Activated CD4-positive, alpha-beta T cell treated with anti-CD3 and anti-CD28 coated beads for 1 hour (primary cell): ENCODE results near the gene SPIN1.
A peak's percentile ranks its signal among the peaks of the same experiment; 100 is the strongest.
"Not testable (repeated sequence)": the region's sequence is repeated elsewhere in the genome, so short reads cannot be mapped to it uniquely, and the experiment has no call there.

ENCODE experiments used
- DNase-seq: peaks from one replicate; pipeline ENCODE4 v3.0.0-alpha.2; 2020

Gene SPIN1

DNA sequence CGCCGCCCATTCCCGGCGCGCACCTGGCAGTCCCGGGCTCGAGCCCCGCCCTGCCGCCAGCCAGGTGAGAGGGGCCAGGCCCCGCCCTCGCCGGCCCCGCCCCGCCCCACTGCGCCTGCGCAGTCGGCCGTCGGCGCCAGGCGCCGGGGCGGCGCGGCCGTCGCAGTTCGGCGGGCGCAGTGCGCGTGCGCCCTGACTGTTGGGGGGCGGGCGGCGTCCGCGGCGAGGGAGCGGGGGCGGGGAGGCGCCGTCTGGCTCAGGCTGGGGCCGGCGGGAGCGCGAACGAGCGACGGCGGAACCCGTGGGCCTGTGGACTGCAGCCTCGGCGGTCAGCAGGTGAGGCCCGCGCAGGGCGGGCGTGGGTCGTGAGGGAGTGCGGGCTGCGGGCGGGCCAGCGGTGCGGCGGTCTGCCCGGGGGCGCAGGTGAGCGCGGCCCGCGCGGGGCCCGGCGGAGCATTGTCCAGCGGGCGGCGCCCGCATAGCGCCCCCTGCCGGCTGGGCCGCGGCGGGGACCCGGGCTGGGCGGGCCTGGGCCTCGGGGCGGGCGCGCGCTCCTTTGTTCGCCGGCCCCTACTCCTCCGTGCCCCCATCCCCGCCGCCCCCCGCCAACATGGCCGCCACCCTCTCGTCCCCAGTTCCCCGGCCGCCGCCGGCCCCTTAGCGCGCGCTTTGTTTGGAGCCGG, at the start of gene SPIN1:
Gene SPIN1, plus strand, starts transcription at position 242 of the 683 bp plus-strand sequence. CDS start 38,096 bp downstream, outside the sequence.
- DNase-seq, result peak; percentile 80

DNA sequence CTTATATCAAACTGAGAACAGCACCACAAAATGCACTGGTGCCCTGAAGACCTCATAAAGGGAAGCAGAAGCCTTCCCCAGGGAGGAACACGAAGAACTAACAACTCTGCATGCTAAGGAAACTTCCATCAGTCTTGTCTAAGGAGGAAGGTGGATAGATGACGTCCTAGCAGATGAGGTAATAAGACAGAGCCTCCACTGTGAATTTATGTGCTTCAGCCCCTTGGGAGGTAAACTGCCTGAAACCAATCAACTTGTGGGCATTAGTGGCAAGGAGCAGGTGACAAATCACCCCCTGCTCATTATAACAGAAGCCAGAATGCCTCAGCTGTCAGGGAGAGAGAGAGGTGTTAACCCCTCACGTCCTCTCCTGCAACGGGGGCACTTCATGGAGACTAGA, 48.9 kb upstream of the SPIN1 start:
- DNase-seq, result no peak

DNA sequence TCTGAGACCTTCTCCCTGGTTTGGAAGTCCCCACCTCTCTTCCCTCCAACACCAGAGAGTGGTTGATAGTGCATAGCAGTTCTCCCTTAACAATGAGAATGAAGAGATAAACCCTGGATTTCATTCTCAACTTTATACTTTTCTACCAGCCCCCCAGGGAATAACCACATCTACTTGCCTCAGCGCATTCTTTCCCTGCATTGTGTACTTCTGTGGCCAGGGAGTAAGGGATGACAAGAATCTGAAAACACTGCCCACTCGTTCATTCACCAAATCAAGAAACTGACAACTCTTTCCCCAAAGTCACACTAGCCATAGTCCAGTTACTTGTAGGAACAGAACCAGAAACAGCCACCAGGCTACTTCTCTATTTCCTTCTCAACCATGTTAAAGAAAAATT, 46.0 kb upstream of the SPIN1 start:
- no peak for DNase-seq

DNA sequence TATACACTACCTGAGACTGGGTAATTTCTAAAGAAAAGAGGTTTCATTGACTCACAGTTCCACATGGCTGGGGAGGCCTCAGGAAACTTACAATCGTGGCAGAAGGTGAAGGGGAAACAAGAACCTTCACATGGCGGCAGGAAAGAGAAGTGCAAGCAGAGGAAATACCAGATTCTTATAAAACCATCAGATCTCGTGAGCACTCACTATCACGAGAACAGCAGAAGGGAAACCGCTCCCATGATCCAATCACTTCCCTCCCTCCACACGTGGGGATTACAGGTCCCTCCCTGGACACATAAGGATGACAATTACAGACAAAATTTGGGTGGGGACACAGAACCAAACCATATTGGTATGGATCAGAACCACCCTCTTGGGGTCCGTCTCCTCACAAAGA, 44.2 kb upstream of the SPIN1 start:
- DNase-seq, result no peak

DNA sequence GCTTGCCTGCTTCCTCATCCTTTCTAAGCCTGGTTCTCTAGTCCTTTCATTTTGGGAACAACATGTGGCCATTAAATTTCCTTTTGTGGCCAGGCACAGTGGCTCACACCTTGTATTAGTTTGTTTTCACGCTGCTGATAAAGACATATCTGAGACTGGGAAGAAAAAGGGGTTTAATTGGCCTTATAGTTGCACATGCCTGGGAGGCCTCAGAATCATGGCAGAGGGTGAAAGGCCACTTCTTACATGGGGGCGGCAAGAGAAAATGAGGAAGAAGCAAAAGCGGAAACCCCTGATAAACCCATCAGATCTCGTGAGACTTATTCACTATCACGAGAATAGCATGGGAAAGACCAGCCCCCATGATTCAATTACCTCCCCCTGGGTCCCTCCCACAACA, 37.9 kb upstream of the SPIN1 start:
- not testable (repeated sequence) for DNase-seq

DNA sequence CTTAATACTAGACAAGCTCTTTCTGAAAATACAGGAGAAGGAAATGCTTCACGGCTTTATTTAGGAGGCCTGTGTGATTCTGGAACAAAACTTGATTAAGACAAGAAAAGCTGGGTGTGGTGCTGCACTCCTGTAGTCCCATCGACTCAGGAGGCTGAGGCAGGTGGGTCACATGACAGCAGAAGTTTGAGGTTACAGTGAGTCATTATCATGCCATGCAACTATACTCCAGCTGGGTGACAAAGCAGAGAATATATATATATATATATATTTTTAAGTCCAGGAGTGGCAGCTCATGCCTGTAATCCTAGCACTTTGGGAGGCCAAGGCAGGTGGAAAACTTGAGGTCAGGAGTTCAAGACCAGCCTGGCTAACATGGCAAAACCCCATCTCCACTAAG, 33.1 kb upstream of the SPIN1 start:
- no peak for DNase-seq

DNA sequence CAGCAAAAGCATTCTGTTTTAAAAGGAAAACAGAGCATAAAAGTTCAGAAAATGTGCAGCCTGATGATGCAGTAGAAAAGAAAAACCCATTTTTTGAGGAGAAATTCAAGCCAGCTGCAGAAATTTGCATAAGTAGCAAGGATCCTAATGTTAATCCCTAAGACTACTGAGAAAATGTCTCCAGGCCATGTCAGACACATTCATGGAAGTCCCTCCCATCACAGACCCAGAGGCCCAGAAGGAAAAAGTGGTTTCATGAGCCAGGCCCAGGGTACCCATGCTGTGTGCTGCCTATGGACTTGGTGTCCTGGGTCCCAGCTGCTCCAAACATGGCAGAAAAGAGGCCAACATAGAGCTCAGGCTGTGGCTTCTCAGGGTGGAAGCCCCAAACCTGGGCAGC, 31.0 kb upstream of the SPIN1 start:
- not testable (repeated sequence) for DNase-seq

DNA sequence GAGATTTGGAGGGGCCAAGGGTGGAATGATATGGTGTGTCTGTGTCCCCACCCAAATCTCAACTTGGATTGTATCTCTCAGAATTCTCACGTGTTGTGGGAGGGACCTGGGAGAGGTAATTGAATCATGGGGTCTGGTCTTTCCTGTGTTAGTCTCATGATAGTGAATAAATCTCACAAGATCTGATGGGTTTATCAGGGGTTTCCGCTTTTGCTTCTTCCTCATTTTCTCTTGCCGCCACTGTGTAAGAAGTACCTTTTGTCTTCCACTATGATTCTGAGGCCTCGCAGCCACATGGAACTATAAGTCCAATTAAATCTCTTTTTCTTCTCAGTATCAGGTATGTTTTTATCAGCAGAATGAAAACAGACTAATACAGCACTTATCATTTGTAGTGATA, 29.5 kb upstream of the SPIN1 start:
- no peak for DNase-seq

DNA sequence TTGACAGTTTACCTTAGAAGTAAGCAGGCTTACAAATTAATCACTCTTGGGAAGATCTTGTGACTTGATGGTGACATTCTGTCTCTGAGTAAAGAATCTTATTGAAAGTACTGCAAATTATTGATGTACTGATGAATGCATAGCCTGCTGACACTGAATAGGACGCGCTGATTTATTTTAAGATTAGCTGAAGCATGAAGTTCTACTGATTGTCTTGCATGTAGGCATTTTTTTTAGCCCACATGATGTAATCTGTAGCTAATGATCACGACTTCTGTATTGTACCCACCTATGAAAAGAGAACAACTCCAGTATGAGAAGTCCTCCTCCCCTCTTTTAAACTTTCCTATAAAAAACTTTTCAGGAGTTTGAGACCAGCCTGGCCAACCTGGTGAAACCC, 28.3 kb upstream of the SPIN1 start:
- no peak for DNase-seq

DNA sequence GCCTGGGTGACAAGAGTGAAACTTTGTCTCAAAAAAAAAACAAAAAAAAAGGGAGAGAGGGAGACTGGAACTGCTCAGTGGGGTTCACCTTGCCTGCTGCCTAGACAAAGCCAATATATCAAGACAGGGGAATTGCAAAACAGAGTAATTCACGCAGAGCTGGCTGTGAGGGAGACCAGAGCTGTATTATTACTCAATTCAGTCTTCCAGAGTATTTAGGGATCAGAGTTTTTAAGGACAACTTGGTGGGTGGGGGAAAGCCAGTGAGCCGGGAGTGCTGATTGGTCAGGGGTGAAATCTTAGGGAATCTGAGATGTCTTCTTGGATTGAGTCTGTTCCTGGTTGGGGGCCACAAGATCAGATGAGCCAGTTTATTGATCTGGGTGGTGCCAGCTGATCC, 25.6 kb upstream of the SPIN1 start:
- DNase-seq, result no peak

DNA sequence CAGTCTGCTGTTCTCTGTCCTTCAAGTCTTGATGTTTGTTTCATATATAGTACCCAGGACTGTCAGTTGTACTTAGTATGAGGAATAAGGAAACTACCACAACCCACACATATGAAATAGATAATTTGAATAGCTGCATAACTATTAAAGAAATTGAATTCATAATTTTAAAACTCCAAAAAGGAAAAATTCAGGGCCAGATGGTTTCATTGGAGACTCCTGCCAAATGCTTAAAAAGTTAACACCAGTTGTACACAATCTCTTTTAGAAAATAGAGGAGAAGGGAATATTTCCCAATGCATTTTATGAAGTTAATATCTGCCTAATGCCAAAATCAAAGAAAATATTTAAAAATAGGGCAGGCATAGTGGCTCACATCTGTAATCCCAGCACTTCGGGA, 24.6 kb upstream of the SPIN1 start:
- no peak for DNase-seq

DNA sequence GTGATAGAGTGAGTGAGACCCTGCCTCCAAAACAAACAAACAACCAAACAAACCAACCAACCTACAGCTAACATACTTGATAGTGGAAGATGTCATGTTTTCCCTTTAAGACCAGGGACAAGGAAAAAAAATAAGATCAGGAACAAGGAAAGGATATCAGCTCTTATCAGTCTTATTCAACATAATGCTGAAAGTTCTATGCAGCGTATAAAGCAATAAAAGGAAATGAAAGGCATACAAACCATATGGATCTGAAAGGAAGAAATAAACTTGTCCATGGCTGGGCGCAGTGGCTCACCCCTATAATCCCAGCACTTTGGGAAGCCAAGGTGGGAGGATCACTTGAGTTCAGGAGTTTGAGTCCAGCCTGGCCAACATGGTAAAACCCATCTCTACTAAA, 23.5 kb upstream of the SPIN1 start:
- no peak for DNase-seq

DNA sequence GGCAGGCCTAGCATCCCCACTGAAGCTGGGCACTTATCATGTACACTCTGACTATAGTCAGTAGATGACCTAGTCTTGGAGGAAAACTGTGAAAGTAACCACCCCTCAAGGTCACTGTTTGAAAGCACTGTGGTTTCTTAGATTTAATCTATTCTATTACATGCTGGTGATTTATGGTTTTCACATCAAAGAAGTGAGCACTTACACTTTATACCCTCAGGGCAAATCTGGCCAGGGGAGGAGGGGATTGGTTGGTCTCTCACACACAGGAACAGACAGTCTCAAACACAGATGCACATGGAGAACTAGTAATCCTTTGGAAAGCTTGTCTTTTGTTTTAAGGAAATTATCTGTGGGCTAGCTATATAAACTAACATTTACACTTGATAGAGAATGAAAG, 17.9 kb upstream of the SPIN1 start:
- DNase-seq, result no peak

DNA sequence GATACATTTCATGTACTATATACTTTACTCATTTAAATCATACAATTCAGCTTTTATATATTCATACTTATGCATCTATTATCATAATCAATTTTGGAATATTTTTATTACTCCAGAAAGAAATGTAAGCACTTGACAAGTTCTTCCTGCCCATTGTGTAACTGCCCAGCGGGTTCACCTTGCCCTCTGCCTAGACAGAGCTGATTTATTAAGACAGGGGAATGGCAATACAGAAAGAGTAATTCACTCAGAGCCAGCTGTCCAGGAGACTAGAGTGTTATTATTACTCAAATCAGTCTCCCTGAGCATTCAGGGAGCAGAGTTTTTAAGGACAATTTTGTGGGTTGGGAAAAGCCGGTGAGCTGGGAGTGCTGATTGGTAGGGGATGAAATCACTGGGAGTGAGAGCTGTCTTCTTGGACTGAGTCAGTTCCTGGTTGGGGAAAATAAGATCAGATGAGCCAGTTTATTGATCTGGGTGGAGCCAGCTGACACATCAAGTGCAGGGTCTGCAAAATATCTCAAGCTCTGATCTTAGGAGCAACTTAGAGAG, 16.1 kb upstream of the SPIN1 start:
- DNase-seq, result no peak

DNA sequence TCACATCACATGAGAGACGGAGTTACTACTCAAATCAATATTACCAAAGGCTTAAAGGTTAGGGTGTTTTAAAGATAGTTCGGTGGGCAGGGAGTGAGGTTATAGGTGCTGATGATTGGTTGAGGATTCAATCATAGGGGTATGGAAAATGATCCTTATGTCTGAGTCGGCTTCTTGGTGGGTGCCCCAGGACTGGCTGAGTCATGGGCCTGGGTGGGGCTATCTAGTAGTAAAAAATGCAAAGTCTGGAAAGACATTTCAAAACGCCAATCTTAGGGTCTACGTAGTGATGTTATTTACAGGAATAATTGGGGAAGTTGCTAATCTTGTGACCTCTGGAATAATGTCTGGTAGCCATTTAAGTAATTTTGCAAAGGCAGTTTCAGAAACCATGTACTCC, 15.2 kb upstream of the SPIN1 start:
- DNase-seq, result no peak

DNA sequence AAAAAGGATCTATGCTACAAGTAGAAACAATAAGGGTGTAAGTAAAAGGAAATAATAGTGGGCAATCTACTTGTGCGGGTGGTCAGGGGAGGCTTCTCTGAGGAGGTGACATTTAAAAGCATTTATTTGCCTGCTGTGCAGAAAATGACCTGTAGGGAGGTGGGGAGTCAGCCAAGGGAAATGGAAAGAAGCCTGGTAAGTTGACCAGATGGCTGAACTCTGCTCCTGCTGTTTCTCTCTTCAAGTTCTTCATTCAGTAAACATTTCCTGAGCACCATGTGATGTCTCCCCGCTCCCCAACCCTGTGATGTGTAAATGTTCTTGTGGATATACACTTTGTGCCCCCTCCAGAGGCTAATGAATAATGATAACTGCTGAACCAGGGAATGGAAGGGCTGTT, 9.9 kb upstream of the SPIN1 start:
- no peak for DNase-seq

DNA sequence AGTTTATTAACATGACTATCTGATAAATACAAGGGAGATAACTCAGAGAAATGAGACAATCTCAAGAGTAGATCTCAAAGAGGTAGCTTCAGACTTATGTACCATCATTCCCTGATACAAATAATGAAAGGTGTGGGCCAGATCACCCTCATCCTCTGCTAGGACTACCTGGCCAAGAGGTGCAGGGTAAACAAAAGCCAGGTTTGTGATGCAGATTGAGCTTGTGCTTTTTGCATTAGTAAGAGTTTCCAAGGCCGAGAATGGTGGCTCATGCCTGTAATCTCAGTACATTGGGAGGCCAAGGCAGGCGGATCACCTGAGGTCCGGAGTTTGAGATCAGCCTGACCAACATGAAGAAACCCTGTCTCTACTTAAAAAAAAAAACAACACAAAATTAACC, 8.9 kb upstream of the SPIN1 start:
- no peak for DNase-seq

DNA sequence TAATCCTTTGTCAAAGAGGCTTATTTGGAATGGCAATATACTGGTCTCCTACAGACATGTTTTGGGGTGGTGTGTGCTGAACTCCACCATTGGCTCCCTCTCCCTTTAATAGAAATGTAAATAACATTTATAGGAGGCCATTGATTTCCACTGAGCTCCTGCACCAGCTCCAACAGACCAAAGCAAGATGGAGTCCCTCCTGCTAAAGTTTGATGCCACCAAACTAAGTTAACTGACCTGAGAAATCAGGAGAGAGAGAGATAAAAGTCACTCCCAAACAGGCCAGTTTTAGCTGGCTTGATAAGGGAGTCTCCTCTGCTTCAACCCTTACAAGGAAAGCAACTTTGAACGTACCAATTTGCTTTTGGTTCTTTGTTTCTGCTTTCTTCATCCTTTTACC, 8.1 kb upstream of the SPIN1 start:
- no peak for DNase-seq

DNA sequence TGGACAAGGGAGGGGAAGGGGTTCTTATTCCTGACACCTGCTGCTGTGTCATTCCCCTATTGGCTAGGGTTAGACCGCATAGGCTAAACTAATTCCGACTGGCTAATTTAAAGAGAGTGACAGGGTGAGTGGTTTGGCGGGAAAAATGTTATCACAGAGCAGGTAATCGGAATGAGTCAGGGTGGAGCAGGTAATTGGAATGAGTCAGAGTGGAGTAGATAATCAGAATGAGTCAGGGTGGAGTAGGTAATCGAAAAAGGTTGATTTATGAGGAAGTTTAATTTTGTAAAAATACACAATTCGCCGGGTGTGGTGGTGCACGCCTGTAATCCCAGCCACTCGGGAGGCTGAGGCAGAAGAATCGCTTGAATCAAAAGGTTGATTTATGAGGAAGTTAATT, 6.9 kb upstream of the SPIN1 start:
- DNase-seq, result not testable (repeated sequence)

DNA sequence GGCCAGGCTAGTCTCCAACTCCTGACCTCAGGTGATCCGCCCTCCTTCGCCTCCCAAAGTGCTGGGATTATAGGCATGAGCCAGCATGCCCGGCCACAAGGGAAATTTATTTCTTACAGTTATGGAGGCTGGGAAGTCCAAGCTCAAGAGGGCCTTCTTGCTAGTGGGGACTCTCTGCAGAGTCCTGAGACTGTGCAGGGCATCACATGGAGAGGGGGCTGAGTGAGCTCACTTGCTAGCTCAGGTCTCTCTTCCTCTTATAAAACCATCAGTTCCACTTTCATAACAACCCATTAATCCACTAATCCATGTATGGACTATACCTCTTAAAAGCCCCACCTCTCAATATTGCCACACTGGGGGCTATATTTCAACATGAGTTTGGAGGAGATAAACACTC, 5.1 kb upstream of the SPIN1 start:
- DNase-seq, result no peak

DNA sequence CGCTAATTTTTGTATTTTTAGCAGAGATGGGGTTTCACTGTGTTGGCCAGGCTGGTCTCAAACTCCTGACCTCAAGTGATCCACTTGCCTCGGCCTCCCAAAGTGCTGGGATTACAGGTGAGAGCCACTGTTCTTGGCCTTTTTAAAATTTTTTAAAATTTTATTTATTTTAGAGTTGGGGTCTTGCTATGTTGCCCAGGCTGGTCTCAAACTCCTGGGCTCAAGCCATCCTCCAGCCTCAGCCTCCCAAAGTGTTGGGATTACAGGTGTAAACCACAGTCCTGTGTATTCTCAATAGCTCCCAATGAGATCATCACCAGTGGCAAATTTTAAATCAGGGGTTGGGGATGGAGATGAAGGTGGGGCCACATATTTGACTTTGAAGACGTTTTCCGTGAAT, 2.1 kb upstream of the SPIN1 start:
- DNase-seq, result not testable (repeated sequence)

DNA sequence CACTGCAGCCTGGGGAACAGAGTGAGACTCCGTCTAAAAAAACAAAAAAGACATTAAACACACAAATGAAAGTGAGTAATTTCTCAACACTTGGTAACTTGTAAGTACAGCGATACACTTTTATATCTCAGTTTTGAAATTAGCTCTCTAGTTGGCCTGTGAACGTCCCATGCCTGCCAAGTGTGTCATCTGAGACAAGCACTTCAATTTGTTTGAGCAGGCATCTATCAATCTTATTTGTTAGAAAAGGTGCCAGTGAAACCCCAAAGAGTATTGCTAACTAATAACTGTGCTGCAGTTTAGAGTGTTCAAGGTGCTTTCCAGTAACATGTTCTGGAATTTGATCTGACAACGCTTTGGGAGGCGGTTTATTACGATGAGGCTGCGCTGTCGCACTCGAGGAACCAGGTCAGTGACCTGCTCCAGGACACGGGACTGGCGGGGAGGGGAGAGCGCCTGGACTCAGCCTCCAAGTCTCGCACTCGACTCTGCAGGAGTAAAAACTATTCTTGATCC, 1.1 kb upstream of the SPIN1 start:
- no peak for DNase-seq

DNA sequence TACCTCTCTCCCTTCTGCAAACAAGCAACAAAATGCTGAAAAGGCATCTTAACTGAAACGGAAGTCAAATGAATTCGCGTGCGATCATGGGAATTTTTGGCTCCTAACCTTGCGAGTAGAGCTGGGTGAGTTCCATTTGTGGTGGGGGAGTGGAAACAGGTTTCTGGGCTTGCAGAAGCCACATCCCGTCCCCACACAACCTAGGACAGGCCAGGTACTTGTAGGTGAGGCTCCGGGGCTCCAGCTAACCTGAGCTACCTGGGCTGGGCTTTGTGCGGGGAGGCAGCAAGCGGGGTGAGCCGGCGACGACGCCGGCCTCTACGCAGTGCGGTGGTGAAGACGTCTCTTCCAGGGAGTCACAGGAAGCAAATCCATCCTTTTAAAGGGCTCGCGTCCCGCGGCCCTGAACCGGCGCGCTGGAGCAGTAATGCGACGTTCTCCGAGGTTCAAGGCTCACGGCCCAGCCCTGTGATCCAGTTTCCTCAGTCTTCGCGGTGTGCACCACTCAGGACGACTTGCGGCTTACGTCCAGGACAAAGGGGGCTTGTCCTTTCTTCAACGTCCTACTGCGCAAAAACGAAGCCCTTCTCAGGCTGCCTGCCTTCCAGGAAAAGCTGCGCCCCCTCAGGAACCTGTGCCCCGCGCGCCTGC, 567 bp upstream of the SPIN1 start:
- peak; percentile 14 for DNase-seq

DNA sequence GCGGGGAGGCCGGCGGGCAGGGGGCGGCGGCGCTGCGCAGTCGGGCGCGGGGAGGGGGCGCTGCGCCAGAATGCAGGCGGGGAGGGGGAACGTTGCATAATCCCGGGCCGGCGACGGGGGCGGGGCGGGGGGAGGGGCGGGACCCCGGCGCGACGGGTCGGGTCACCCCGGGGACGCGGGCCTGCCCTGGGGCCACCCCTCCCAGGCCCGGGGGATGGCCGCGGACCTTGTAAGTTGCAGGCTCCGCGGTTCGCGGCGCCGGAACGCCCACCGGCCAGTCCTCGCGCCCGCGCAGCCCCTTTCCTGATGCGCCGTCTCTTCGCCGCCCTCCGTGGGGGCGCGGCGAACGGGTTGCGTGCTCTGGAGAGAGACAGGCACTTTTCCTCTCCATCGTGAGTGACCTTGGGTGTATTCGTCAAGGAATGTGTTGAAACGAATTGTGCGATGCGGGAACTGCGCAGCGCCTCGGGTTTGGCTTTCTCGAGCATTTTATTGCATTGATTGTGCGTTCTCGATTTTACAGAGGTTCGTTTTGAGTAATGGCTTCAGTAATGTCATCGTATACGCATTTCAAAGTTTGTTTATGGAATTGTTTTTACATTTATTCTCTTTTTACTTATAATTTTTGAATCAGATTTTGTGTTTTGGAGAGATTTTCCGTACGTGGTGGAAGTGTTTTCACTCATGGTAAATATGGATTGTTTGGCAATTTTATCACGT, 802 bp downstream of the SPIN1 start:
- DNase-seq, result peak; percentile 17
